Keratinocyte (primary cell): Measurements from ENCODE around the gene PKNOX2.

ENCODE experiments used
- EZH2 ChIP-seq: IDR thresholded peaks from one replicate; pipeline ENCODE4 v1.6.1; 2012; ENCODE audit warnings: inconsistent platforms, mild to moderate bottlenecking, low read length, moderate library complexity
- TF ChIP-seq, protein P1 (sequence below), 3 experiments: IDR thresholded peaks in 1 of 3; conservative IDR thresholded peaks in 1 of 3; optimal IDR thresholded peaks in 1 of 3; 2 replicates in 2 of 3; 3 replicates in 1 of 3; pipeline versions ENCODE3 to v1.5.1; 2011; ENCODE audit warnings: low read length in 3 of 3, mild to moderate bottlenecking in 3 of 3, moderate library complexity in 2 of 3, control low read depth in 1 of 3, inconsistent platforms in 1 of 3; ENCODE audit not compliant: insufficient read depth in 2 of 3; ENCODE audit errors: extremely low read depth in 1 of 3

DNA sequence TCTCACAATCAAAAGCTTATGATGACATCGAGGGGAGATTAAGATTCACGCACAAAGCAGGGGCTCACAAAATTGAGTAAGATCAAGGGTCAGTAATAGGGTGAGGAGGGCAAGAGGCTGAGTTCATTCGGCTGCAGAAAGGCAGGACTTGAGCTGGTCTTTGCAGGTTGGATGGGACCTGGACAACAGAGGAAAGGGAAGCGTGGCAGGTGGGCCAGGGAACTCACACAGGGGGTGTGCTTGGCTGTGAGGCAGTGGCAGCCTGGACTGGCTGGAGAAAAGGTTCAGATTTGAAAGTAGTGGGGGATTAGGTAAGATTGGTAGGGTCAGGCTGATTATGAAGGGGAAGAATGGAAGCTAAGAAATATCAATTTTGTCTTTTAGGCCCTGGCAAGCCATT, 161.6 kb downstream of the PKNOX2 start:
- TF ChIP-seq EZH2 = no peak
- TF ChIP-seq, protein P1, sequence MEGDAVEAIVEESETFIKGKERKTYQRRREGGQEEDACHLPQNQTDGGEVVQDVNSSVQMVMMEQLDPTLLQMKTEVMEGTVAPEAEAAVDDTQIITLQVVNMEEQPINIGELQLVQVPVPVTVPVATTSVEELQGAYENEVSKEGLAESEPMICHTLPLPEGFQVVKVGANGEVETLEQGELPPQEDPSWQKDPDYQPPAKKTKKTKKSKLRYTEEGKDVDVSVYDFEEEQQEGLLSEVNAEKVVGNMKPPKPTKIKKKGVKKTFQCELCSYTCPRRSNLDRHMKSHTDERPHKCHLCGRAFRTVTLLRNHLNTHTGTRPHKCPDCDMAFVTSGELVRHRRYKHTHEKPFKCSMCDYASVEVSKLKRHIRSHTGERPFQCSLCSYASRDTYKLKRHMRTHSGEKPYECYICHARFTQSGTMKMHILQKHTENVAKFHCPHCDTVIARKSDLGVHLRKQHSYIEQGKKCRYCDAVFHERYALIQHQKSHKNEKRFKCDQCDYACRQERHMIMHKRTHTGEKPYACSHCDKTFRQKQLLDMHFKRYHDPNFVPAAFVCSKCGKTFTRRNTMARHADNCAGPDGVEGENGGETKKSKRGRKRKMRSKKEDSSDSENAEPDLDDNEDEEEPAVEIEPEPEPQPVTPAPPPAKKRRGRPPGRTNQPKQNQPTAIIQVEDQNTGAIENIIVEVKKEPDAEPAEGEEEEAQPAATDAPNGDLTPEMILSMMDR (optimal IDR thresholded peaks at IDR 0.05 in 1 of 3, IDR thresholded peaks at IDR 0.05 in 1 of 3, conservative IDR thresholded peaks at IDR 0.05 in 1 of 3; ENCODE audit: extremely low read depth in 1 of 3, insufficient read depth in 2 of 3, low read length in 3 of 3) = no peak
